Esophagus squamous epithelium (tissue), 5 donors: ENCODE measurements around the gene ZFC3H1. TPM values are rescaled to one million over a fixed set of nuclear protein-coding genes. Genes with fewer than 3 reads are reported as not detected.

ENCODE experiments used
- DNase-seq: peaks from one replicate; lab custom pipeline; 2025; lab: John Stamatoyannopoulos, UW
- H3K27ac ChIP-seq, 4 donors: fragments of 200-600 bp; sonication (generic); one replicate each; pipeline ENCODE4 v1.5.1; 2016 to 2019; ENCODE audit warnings: mild to moderate bottlenecking in 1 of 4
- H3K27me3 ChIP-seq, 4 donors: fragments of 200-600 bp; sonication (generic); 1 replicate in 3 of 4; 2 replicates in 1 of 4; pipeline versions ENCODE4 v1.5.1 to v1.6.0; 2017 to 2021; ENCODE audit warnings: antibody characterized with exemption in 1 of 4
- H3K36me3 ChIP-seq, 3 donors: fragments of 200-600 bp; sonication (generic); one replicate each; pipeline ENCODE4 v1.5.1; 2016 to 2019
- H3K4me1 ChIP-seq, 3 donors: fragments of 200-600 bp; sonication (generic); one replicate each; pipeline ENCODE4 v1.5.1; 2017 to 2019
- H3K4me3 ChIP-seq, 4 donors: fragments of 200-600 bp; sonication (generic); 1 replicate in 3 of 4; 2 replicates in 1 of 4; pipeline ENCODE4 v1.5.1; 2016 to 2019; ENCODE audit warnings: mild to moderate bottlenecking in 2 of 4, moderate library complexity in 1 of 4
- H3K9me3 ChIP-seq, 3 donors: fragments of 200-600 bp; sonication (generic); one replicate each; pipeline ENCODE4 v1.5.1; 2016 to 2019
- CTCF ChIP-seq, 6 experiments: fragments of 450-650 bp in 4 of 6; fragments of 200-600 bp in 2 of 6; sonication (generic) in 2 of 6; IDR thresholded peaks; one replicate each; pipeline ENCODE4 v1.5.1; 2016 to 2019; ENCODE audit warnings: antibody characterized with exemption in 6 of 6, mild to moderate bottlenecking in 4 of 6, moderate library complexity in 4 of 6
- POLR2A ChIP-seq, 4 donors: fragments of 450-650 bp; IDR thresholded peaks; one replicate each; pipeline ENCODE4 v1.6.1; 2017; ENCODE audit warnings: antibody characterized with exemption in 4 of 4, mild to moderate bottlenecking in 4 of 4, moderate library complexity in 3 of 4
- WGBS, 2 donors: methylation state at CpG; one replicate each; pipeline ENCODE4 v1.1.5; 2018; 5-methylcytosine and 5-hydroxymethylcytosine counted together
- intact Hi-C: fragments of 100-400 bp; cut with DNase I; formaldehyde crosslinking; loops from one replicate; pipeline ENCODE4 v1.15.0; 2022
- total RNA-seq, 4 donors: library from RNA; depleted of rRNA; stranded (reverse); fragments of >200 nt; gene quantifications; one replicate each; pipeline ENCODE4 v1.1.0, GENCODE V29; 2016
- donor health status: DM: yes; HTN: yes; CAD: no.

The ZFC3H1 gene
- total RNA-seq, 4 donors from 2014 or later: 17.7 to 60.8 (median 52.2) TPM

GRCh38 chr12:71645268-71645667, 18.4 kb downstream of the ZFC3H1 start:
- Histone ChIP-seq H3K27me3 (no peaks in the 10 kb centered on the region), H3K4me1 (peaks cover 6 to 49% (median 6%) of the 10 kb centered on the region in 3 donors), H3K9me3 (no peaks in the 10 kb centered on the region), H3K27ac (no peak overlapping the region), H3K4me3 (no peak overlapping the region), H3K36me3 (peaks cover 8 to 84% (median 27%) of the 10 kb centered on the region in 3 donors)
- DNase-seq: no peak
- intact Hi-C loops: no loop called here
- 80% methylated on average over 3 of the region's 3 CpGs for WGBS, 2 donors
- TF ChIP-seq CTCF (IDR thresholded peaks at IDR 0.05) (no peak), POLR2A (IDR thresholded peaks at IDR 0.05) (no peak)

GRCh38 chr12:71642264-71642663, 21.4 kb downstream of the ZFC3H1 start:
- 75 to 84% methylated on average over 2 of the region's 2 CpGs for WGBS, 2 donors

GRCh38 chr12:71641390-71641789, 22.3 kb downstream of the ZFC3H1 start:
- 83 to 93% methylated on average over 2 of the region's 2 CpGs for WGBS, 2 donors
- no peaks in the 10 kb centered on the region for H3K27me3 ChIP-seq
- TF ChIP-seq POLR2A (IDR thresholded peaks at IDR 0.05) (no peak), CTCF (IDR thresholded peaks at IDR 0.05) (no peak)
- H3K27ac ChIP-seq: no peak overlapping the region
- H3K4me1 ChIP-seq: peaks cover 0 to 15% (median 0%) of the 10 kb centered on the region in 3 donors
- intact Hi-C loops: no loop called here
- no peak for DNase-seq
- no peaks in the 10 kb centered on the region for H3K9me3 ChIP-seq
- peaks cover 13 to 100% (median 30%) of the 10 kb centered on the region in 3 donors for H3K36me3 ChIP-seq
- no peak overlapping the region for H3K4me3 ChIP-seq

More at GRCh38 chr12:71642264-71642663, 21.4 kb downstream of the ZFC3H1 start:
- intact Hi-C loops: no loop called here
- H3K27me3 ChIP-seq: no peaks in the 10 kb centered on the region
- no peak overlapping the region for H3K27ac ChIP-seq
- no peaks in the 10 kb centered on the region for H3K9me3 ChIP-seq
- no peak for DNase-seq
- H3K4me3 ChIP-seq: no peak overlapping the region
- TF ChIP-seq POLR2A (IDR thresholded peaks at IDR 0.05) (no peak), CTCF (IDR thresholded peaks at IDR 0.05) (no peak)
- H3K4me1 ChIP-seq: peaks cover 0 to 20% (median 0%) of the 10 kb centered on the region in 3 donors
- peaks cover 13 to 100% (median 29%) of the 10 kb centered on the region in 3 donors for H3K36me3 ChIP-seq

GRCh38 chr12:71640316-71640715, 23.3 kb downstream of the ZFC3H1 start:
- DNase-seq: no peak
- Histone ChIP-seq H3K4me1 (peaks cover 0 to 8% (median 0%) of the 10 kb centered on the region in 3 donors), H3K4me3 (no peak overlapping the region), H3K9me3 (no peaks in the 10 kb centered on the region), H3K27me3 (no peaks in the 10 kb centered on the region), H3K36me3 (peaks cover 13 to 100% (median 36%) of the 10 kb centered on the region in 3 donors), H3K27ac (no peak overlapping the region)
- 100% methylated on average over 1 of the region's 2 CpGs for WGBS, 2 donors
- intact Hi-C loops: no loop called here
- TF ChIP-seq CTCF (IDR thresholded peaks at IDR 0.05): no peak
- no peak for TF ChIP-seq POLR2A (IDR thresholded peaks at IDR 0.05)

- WGBS, 2 donors: 90 to 95% methylated on average over 1 to 2 of the region's 2 CpGs
- Histone ChIP-seq H3K27me3 (no peaks in the 10 kb centered on the region), H3K4me1 (peaks cover 0 to 8% (median 0%) of the 10 kb centered on the region in 3 donors), H3K9me3 (no peaks in the 10 kb centered on the region), H3K27ac (no peak overlapping the region), H3K4me3 (no peak overlapping the region), H3K36me3 (peaks cover 13 to 100% (median 31%) of the 10 kb centered on the region in 3 donors)
- TF ChIP-seq POLR2A (IDR thresholded peaks at IDR 0.05): no peak
- TF ChIP-seq CTCF (IDR thresholded peaks at IDR 0.05): no peak
- intact Hi-C loops: no loop called here
- no peak for DNase-seq
These were observed 24.3 kb downstream of the ZFC3H1 start for GRCh38 chr12:71639341-71639760.
